Kidney (tissue), 14 donors: ENCODE data around the gene AP3B2. TPM values are rescaled to one million over a fixed set of nuclear protein-coding genes. Genes with fewer than 3 reads are reported as not detected.

ENCODE experiments used
- DNase-seq, 5 donors: peaks; one replicate each; pipeline ENCODE4 v3.0.0-alpha.2; 2013 to 2020
- FAIRE-seq: peaks from 2 replicates; lab custom pipeline; 2012; peaks lifted over from hg19 to GRCh38; lab: Jason Lieb, UNC
- H3K27ac ChIP-seq, 2 donors: one replicate each; pipeline ENCODE4 v1.7.0; 2013; ENCODE audit warnings: low read depth in 2 of 2, low read length in 2 of 2, inconsistent platforms in 1 of 2
- H3K27me3 ChIP-seq: one replicate; pipeline ENCODE4 v1.7.1; 2013; ENCODE audit warnings: low read length, inconsistent platforms; ENCODE audit not compliant: control insufficient read depth, insufficient read depth
- H3K36me3 ChIP-seq, 3 donors: one replicate each; pipeline versions ENCODE4 v1.7.0 to v1.7.1; 2013; ENCODE audit warnings: low read length in 3 of 3, control low read depth in 1 of 3, inconsistent platforms in 1 of 3; ENCODE audit not compliant: insufficient read depth in 3 of 3, control insufficient read depth in 2 of 3
- H3K4me1 ChIP-seq, 3 donors: one replicate each; pipeline versions ENCODE4 v1.7.0 to v1.7.1; 2013; ENCODE audit warnings: low read length in 3 of 3, inconsistent platforms in 1 of 3, low read depth in 1 of 3; ENCODE audit not compliant: control insufficient read depth in 2 of 3, insufficient read depth in 2 of 3
- H3K4me3 ChIP-seq, 3 donors: one replicate each; pipeline versions ENCODE4 v1.7.0 to v1.8.1; 2013; ENCODE audit warnings: low read length in 3 of 3, control low read depth in 1 of 3, inconsistent platforms in 1 of 3
- H3K9ac ChIP-seq, 3 donors: one replicate each; pipeline versions ENCODE4 v1.7.0 to v1.7.1; 2013; ENCODE audit warnings: low read length in 3 of 3, control low read depth in 1 of 3, inconsistent platforms in 1 of 3
- H3K9me3 ChIP-seq, 3 donors: one replicate each; pipeline versions ENCODE4 v1.7.0 to v1.7.1; 2013; ENCODE audit warnings: low read length in 3 of 3, control low read depth in 1 of 3, inconsistent platforms in 1 of 3; ENCODE audit not compliant: control insufficient read depth in 2 of 3, insufficient read depth in 1 of 3
- intact Hi-C: fragments of 100-400 bp; cut with DNase I; formaldehyde crosslinking; loops from one replicate; pipeline ENCODE4 v1.11.1; 2022
- polyA plus RNA-seq: library from polyadenylated mRNA; stranded (reverse); fragments of 350-450 nt; fragmentation: Illumina TruSeq; extraction: RNeasy Lipid Tissue Mini Kit (QIAGEN cat#74804); gene quantifications from one replicate; pipeline ENCODE4 v1.2.3, GENCODE V29; 2014; ENCODE audit warnings: low read depth, low replicate concordance; ENCODE audit not compliant: insufficient read depth
- total RNA-seq: library from RNA; stranded (reverse); fragmentation: NEBNext Ultra II Directional; extraction: Animal tissue kit (Norgen Biotek cat#: 25700); gene quantifications from one replicate; pipeline ENCODE4 v1.2.1, GENCODE V29; 2021
- TF ChIP-seq, protein P1 (sequence below): IDR thresholded peaks from 3 replicates; pipeline ENCODE4 v1.5.1; 2012; ENCODE audit warnings: mild to moderate bottlenecking, moderate library complexity, borderline replicate concordance; ENCODE audit not compliant: insufficient read depth; ENCODE audit errors: extremely low read depth
- donor health status: control.
- donor health status: control.
- donor health status: control.
- donor health status: control.
- donor health status: control.
- donor health status: DM: yes; HTN: yes; CAD: no.
- donor health status: Normal renal cell carcinoma (clear cell type).

The AP3B2 gene
- total and polyA plus RNA-seq, 2 donors from 2014 or later = 1.8 to 4.7 TPM

DNA sequence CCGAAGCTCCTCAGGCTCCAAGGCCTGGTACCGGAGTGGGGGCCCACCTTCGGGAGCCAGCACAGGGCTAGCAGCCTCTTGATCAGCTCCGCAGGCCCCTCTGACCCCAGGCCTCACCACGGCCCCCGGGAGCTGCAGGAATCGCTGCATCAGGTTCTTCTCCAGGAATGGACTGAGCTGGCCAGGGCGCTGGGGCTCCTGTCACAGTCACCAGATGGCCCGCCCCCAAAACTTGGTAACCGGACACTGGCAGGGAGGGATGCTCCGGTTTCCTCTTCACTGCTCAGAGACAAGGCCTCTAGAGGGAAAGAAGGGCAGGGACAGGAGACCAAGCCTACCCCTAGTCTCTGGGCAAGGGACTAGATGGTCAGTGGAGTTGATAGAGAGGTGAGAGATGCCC lies 9.9 kb downstream of the AP3B2 start:
- intact Hi-C loops = no loop called here
- no peak for FAIRE-seq
- TF ChIP-seq, protein P1, sequence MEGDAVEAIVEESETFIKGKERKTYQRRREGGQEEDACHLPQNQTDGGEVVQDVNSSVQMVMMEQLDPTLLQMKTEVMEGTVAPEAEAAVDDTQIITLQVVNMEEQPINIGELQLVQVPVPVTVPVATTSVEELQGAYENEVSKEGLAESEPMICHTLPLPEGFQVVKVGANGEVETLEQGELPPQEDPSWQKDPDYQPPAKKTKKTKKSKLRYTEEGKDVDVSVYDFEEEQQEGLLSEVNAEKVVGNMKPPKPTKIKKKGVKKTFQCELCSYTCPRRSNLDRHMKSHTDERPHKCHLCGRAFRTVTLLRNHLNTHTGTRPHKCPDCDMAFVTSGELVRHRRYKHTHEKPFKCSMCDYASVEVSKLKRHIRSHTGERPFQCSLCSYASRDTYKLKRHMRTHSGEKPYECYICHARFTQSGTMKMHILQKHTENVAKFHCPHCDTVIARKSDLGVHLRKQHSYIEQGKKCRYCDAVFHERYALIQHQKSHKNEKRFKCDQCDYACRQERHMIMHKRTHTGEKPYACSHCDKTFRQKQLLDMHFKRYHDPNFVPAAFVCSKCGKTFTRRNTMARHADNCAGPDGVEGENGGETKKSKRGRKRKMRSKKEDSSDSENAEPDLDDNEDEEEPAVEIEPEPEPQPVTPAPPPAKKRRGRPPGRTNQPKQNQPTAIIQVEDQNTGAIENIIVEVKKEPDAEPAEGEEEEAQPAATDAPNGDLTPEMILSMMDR = no peak
- no peaks in the 10 kb centered on the region for H3K36me3 ChIP-seq
- H3K27ac ChIP-seq = no peak overlapping the region
- H3K4me3 ChIP-seq = no peak overlapping the region
- H3K9ac ChIP-seq = no peak overlapping the region
- no peaks in the 10 kb centered on the region for H3K4me1 ChIP-seq
- DNase-seq = peak in 4 of 5 donors; percentile 72 to 78 (median 74)
- no peaks in the 10 kb centered on the region for H3K9me3 ChIP-seq
- H3K27me3 ChIP-seq = no peaks in the 10 kb centered on the region

DNA sequence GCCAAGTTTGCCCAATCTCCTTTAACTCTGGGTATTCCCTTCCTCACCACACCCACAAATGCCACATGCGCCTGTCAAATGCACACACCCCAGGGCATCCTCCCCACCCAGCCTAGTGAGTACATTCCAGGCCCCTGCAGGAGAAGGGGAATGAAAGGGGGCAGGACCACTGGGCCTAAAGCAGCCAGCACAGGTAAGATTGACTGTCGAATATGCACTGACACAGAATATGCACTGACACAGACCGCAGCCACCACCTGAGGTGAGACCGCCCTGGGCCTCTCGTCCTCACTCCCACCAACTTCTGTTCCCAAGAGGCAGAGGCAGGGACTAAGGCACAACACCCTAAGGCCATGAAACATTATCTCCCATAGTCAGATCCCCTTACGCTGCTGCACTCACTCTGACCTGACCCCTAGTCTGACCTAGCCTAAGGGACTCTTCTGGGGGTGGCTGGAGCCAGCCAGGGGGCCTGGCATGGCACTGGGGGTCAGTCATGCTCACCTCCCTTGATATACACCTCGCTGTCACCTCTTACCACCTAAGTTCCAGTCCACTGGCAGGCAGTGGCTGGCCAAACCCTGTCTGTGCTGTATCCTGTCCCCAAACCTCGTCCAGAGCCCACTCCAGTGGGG lies 10.8 kb downstream of the AP3B2 start:
- intact Hi-C loops = no loop called here
- Histone ChIP-seq H3K36me3 (no peaks in the 10 kb centered on the region), H3K9me3 (no peaks in the 10 kb centered on the region), H3K27ac (no peak overlapping the region), H3K4me3 (no peak overlapping the region), H3K9ac (no peak overlapping the region), H3K4me1 (no peaks in the 10 kb centered on the region), H3K27me3 (no peaks in the 10 kb centered on the region)
- TF ChIP-seq, protein P1 = no peak
- FAIRE-seq (no peak), DNase-seq (peak in 3 of 5 donors; percentile 9 to 17 (median 9))

DNA sequence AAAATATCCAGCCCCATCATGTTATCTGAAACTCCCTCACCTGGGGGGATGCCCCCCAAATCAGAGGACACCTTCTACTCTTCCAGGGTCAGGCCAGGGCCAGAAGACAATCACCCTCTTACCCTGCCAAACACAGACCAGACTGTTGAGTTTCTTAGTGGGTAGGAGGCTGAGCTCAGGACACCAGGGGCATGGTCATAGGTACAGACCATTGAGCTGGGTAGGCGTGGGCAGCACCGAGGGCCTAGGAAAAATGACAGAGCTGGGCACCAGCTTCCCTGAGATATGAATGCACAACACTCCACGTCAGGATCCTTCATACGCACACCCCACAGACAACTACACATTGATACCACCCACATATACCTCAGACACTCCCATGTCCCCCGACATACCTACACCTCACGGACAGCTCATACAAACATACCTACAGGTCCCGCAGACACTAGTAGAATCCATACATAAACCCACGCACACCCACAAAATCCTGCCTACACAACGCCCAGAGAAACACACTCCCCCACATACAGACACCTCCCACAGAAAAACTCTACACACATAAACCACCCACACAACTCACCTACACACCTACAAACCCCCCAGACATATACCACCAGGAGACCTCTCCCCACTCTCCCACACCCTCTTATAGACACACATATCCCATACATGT lies 11.8 kb downstream of the AP3B2 start:
- no peak for FAIRE-seq
- no peaks in the 10 kb centered on the region for H3K4me1 ChIP-seq
- no peaks in the 10 kb centered on the region for H3K27me3 ChIP-seq
- H3K9ac ChIP-seq = no peak overlapping the region
- DNase-seq = no peak
- no peaks in the 10 kb centered on the region for H3K9me3 ChIP-seq
- H3K27ac ChIP-seq = no peak overlapping the region
- no peak overlapping the region for H3K4me3 ChIP-seq
- TF ChIP-seq, protein P1 = no peak
- intact Hi-C loops = no loop called here
- H3K36me3 ChIP-seq = no peaks in the 10 kb centered on the region
